Transverse colon (tissue), 4 donors: ENCODE measurements around the gene TPST2. TPM values are rescaled to one million over a fixed set of nuclear protein-coding genes. Genes with fewer than 3 reads are reported as not detected.
"Not testable (repeated sequence)": the region's sequence is repeated elsewhere in the genome, so short reads cannot be mapped to it uniquely, and the experiment has no call there.

Experiments used
- DNase-seq: peaks from one replicate; pipeline ENCODE4 v3.0.0-alpha.2; 2019
- H3K27ac ChIP-seq, 4 donors: fragments of 200-600 bp; sonication (generic); 2 replicates each; pipeline ENCODE4 v1.5.1; 2016 to 2018; ENCODE audit warnings: inconsistent platforms in 4 of 4
- H3K27me3 ChIP-seq: fragments of 200-600 bp; sonication (generic); 2 replicates; pipeline ENCODE4 v1.5.1; 2017; ENCODE audit warnings: inconsistent platforms
- H3K36me3 ChIP-seq, 4 donors: fragments of 200-600 bp; sonication (generic); 2 replicates each; pipeline ENCODE4 v1.5.1; 2017 to 2019; ENCODE audit warnings: inconsistent platforms in 4 of 4
- H3K4me1 ChIP-seq, 4 donors: fragments of 200-600 bp; sonication (generic); 2 replicates each; pipeline ENCODE4 v1.5.1; 2017 to 2020; ENCODE audit warnings: inconsistent platforms in 4 of 4
- H3K4me3 ChIP-seq, 4 donors: fragments of 200-600 bp; sonication (generic); 1 replicate in 1 of 4; 2 replicates in 3 of 4; pipeline versions ENCODE4 v1.5.1 to v1.6.1; 2017 to 2019; ENCODE audit warnings: inconsistent platforms in 4 of 4
- H3K9me3 ChIP-seq, 2 donors: fragments of 200-600 bp; sonication (generic); 2 replicates each; pipeline ENCODE4 v1.5.1; 2017 to 2019; ENCODE audit warnings: inconsistent platforms in 2 of 2
- EP300 ChIP-seq: sonication (generic); formaldehyde crosslinking; IDR thresholded peaks from one replicate; pipeline ENCODE4 v1.6.1; 2017; ENCODE audit warnings: antibody characterized with exemption, low read depth
- POLR2A ChIP-seq: fragments of 450-650 bp; IDR thresholded peaks from one replicate; pipeline ENCODE4 v1.6.1; 2016; ENCODE audit warnings: antibody characterized with exemption, mild to moderate bottlenecking, moderate library complexity
- POLR2AphosphoS5 ChIP-seq, 3 donors: sonication (generic); formaldehyde crosslinking; IDR thresholded peaks; one replicate each; pipeline ENCODE4 v1.6.1; 2016; ENCODE audit warnings: antibody characterized with exemption in 3 of 3
- WGBS, 2 donors: methylation state at CpG; one replicate each; pipeline ENCODE4 v1.1.5; 2018; ENCODE audit warnings: low coverage in 1 of 2; 5-methylcytosine and 5-hydroxymethylcytosine counted together
- in situ Hi-C, 4 donors: fragments of 200-750 bp; cut with MboI; loops; one replicate each; pipeline versions ENCODE4 v1.15.0 to v1.15.1; 2017; ENCODE audit warnings: low sequenced_read_pairs in 3 of 4, low pct_ligation_motif_present in 1 of 4, low pct_unique_long_range_greater_than_20kb in 1 of 4
- intact Hi-C: fragments of 100-400 bp; cut with DNase I; formaldehyde crosslinking; loops from one replicate; pipeline ENCODE4 v1.15.1; 2023; ENCODE audit warnings: low total_unique reads
- total RNA-seq, 4 donors: library from RNA; depleted of rRNA; stranded (reverse); fragments of >200 nt; gene quantifications; one replicate each; pipeline ENCODE4 v1.1.0, GENCODE V29; 2016
- TF ChIP-seq, protein P1 (sequence below), 5 experiments: fragments of 200-600 bp in 3 of 5; fragments of 450-650 bp in 2 of 5; sonication (generic) in 3 of 5; IDR thresholded peaks; 1 replicate in 2 of 5; 2 replicates in 3 of 5; pipeline ENCODE4 v1.5.1; 2016 to 2017; ENCODE audit warnings: antibody characterized with exemption in 5 of 5, inconsistent platforms in 3 of 5, mild to moderate bottlenecking in 2 of 5, moderate library complexity in 1 of 5

The TPST2 gene
- total RNA-seq, 4 donors from 2014 or later, result 14.3 to 35.6 (median 26.8) TPM

DNA sequence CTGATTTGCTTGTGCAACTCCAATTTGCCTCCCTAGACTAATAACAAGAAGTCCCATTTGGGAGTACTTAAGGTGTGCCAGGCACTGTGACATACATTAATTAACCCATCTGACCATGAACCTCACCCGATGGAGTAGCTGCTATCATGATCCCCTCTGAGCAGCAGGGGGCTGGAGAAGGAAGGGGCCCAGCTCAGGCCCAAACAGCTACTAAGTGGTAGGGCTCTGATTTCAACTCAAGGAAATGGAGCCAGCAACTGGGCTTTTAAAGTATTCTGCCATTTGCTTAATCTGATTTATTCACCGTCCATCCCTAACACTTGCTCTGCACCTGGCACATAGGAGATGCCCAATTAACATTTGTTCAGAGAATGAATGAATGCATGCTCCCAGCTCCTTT, 26.7 kb upstream of the TPST2 start:
- peaks cover 0 to 2% (median 0%) of the 10 kb centered on the region in 4 donors for H3K4me1 ChIP-seq
- no peaks in the 10 kb centered on the region for H3K36me3 ChIP-seq
- DNase-seq, result no peak
- intact Hi-C loops, result no loop called here
- H3K4me3 ChIP-seq, result no peak overlapping the region
- no peaks in the 10 kb centered on the region for H3K9me3 ChIP-seq
- 79 to 100% methylated on average over 1 to 2 of the region's 2 CpGs for WGBS, 2 donors
- TF ChIP-seq, protein P1, sequence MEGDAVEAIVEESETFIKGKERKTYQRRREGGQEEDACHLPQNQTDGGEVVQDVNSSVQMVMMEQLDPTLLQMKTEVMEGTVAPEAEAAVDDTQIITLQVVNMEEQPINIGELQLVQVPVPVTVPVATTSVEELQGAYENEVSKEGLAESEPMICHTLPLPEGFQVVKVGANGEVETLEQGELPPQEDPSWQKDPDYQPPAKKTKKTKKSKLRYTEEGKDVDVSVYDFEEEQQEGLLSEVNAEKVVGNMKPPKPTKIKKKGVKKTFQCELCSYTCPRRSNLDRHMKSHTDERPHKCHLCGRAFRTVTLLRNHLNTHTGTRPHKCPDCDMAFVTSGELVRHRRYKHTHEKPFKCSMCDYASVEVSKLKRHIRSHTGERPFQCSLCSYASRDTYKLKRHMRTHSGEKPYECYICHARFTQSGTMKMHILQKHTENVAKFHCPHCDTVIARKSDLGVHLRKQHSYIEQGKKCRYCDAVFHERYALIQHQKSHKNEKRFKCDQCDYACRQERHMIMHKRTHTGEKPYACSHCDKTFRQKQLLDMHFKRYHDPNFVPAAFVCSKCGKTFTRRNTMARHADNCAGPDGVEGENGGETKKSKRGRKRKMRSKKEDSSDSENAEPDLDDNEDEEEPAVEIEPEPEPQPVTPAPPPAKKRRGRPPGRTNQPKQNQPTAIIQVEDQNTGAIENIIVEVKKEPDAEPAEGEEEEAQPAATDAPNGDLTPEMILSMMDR (IDR thresholded peaks at IDR 0.05), result no peak
- no peak for TF ChIP-seq EP300
- no peak for TF ChIP-seq POLR2AphosphoS5 (IDR thresholded peaks at IDR 0.05)
- no peak for TF ChIP-seq POLR2A
- in situ Hi-C loops, result no loop called here
- H3K27me3 ChIP-seq, result peaks cover 4% of the 10 kb centered on the region
- no peak overlapping the region for H3K27ac ChIP-seq

- intact Hi-C loops, result no loop called here
- in situ Hi-C loops, result no loop called here
- no peak for DNase-seq
- no peak overlapping the region for H3K27ac ChIP-seq
- peaks cover 0 to 2% (median 0%) of the 10 kb centered on the region in 4 donors for H3K4me1 ChIP-seq
- H3K4me3 ChIP-seq, result no peak overlapping the region
- no peaks in the 10 kb centered on the region for H3K36me3 ChIP-seq
- H3K27me3 ChIP-seq, result peaks cover 4% of the 10 kb centered on the region
- 80 to 90% methylated on average over 2 to 11 of the region's 11 CpGs for WGBS, 2 donors
- TF ChIP-seq EP300, result no peak
- TF ChIP-seq POLR2AphosphoS5 (IDR thresholded peaks at IDR 0.05), result no peak
- TF ChIP-seq, protein P1 (IDR thresholded peaks at IDR 0.05), result no peak
- no peak for TF ChIP-seq POLR2A
- no peaks in the 10 kb centered on the region for H3K9me3 ChIP-seq
Observed at GRCh38 chr22:26615830-26616435, 26.0 kb upstream of the TPST2 start.

DNA sequence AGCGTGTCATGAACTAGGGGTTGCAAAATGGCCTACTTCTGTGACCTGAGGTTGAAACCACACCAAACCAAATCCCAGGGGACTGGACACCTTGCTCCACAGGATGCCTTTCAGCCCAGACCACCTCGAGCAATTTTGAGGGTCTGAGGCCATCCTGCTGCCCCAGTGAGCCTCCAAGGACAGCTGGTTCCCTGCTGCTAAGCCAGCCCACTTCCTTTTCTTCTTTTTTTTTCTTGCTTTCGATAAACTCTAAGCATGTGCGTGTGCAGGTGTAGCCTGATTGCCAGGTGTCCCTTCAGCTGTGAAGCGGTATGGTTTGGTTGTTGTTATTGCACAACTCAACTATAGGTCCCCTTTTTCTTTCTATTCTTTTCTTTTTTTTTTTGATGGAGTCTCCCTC, 25.2 kb upstream of the TPST2 start:
- peak; percentile 54 for DNase-seq
- WGBS, 2 donors, result 39 to 62% methylated on average over 2 to 5 of the region's 5 CpGs
- H3K4me1 ChIP-seq, result peaks cover 0 to 2% (median 0%) of the 10 kb centered on the region in 4 donors
- H3K9me3 ChIP-seq, result no peaks in the 10 kb centered on the region
- TF ChIP-seq EP300, result no peak
- TF ChIP-seq POLR2AphosphoS5 (IDR thresholded peaks at IDR 0.05), result peak in 1 of 3 donors; percentile 53
- TF ChIP-seq POLR2A, result no peak
- no peak overlapping the region for H3K4me3 ChIP-seq
- in situ Hi-C loops (no loop called here), intact Hi-C loops (no loop called here)
- peak overlapping the region in 1 of 4 donors; percentile 47 for H3K27ac ChIP-seq
- H3K27me3 ChIP-seq, result peaks cover 4% of the 10 kb centered on the region
- H3K36me3 ChIP-seq, result no peaks in the 10 kb centered on the region

DNA sequence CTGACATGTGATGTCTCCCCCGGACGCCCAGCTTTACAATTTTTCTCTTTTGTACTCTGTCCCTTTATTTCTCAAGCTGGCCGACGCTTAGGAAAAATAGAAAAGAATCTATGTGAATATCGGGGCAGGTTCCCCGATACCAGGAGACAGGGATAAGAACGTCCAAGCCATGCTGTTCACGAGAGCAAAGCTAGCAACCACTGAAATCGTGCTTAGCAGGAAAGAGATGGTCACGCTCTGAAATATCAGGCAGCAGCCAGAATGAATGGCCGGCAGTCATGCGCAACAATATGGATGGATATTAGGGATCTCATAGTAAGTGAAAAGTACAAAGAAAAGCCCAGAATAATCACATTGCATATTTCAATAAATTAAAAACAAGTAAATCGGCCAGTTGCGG, 24.4 kb upstream of the TPST2 start:
- DNase-seq, result no peak
- Histone ChIP-seq H3K27me3 (peaks cover 4% of the 10 kb centered on the region), H3K4me3 (no peak overlapping the region), H3K9me3 (no peaks in the 10 kb centered on the region), H3K36me3 (no peaks in the 10 kb centered on the region), H3K4me1 (no peaks in the 10 kb centered on the region), H3K27ac (peak overlapping the region in 1 of 4 donors; percentile 47)
- intact Hi-C loops (no loop called here), in situ Hi-C loops (no loop called here)
- 61 to 63% methylated on average over 9 to 14 of the region's 14 CpGs for WGBS, 2 donors
- no peak for TF ChIP-seq POLR2A
- no peak for TF ChIP-seq POLR2AphosphoS5 (IDR thresholded peaks at IDR 0.05)
- TF ChIP-seq EP300, result no peak

- H3K4me1 ChIP-seq, DNase-seq, H3K27ac ChIP-seq, intact Hi-C loops, H3K36me3 ChIP-seq, H3K9me3 ChIP-seq, H3K27me3 ChIP-seq, H3K4me3 ChIP-seq, in situ Hi-C loops: not testable (repeated sequence)
- WGBS, 2 donors, result 42 to 50% methylated on average over 6 to 10 of the region's 10 CpGs
Observed at GRCh38 chr22:26613753-26614152, 23.8 kb upstream of the TPST2 start.
